ENCODE measurements around the gene NDUFS3. TPM values are rescaled to one million over a fixed set of nuclear protein-coding genes. Genes with fewer than 3 reads are reported as not detected.
A peak's percentile ranks its signal among the peaks of the same experiment; 100 is the strongest.

Gene NDUFS3
- total RNA-seq, 4 donors from 2014 or later: 109 to 152 (median 126) TPM

DNA sequence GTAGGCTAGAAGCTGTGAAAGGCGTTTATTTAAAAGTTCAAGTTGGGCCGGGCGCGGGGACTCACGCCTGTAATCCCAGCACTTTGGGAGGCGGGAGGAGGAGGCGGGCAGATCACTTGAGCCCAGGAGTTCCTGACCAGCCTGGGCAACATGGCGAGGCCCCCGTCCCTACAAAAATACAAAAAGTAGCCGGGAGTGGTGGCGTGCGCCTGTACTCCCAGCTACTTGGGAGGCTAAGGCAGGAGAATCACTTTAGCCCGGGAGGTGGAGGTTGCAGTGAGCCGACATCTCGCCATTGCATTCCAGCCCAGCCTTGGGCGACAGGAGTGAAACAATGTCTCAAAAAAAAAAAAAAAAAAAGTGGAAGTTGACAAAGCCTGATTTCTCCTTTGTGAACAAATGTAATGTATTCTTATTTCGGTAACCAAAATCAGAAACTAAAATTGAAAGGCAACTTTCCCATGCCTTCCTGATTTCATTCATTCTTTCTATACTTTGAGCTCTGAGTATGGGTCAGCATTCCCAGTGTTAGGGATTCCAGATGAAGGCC, 12.7 kb upstream of the NDUFS3 start:
- TF ChIP-seq, protein P1, sequence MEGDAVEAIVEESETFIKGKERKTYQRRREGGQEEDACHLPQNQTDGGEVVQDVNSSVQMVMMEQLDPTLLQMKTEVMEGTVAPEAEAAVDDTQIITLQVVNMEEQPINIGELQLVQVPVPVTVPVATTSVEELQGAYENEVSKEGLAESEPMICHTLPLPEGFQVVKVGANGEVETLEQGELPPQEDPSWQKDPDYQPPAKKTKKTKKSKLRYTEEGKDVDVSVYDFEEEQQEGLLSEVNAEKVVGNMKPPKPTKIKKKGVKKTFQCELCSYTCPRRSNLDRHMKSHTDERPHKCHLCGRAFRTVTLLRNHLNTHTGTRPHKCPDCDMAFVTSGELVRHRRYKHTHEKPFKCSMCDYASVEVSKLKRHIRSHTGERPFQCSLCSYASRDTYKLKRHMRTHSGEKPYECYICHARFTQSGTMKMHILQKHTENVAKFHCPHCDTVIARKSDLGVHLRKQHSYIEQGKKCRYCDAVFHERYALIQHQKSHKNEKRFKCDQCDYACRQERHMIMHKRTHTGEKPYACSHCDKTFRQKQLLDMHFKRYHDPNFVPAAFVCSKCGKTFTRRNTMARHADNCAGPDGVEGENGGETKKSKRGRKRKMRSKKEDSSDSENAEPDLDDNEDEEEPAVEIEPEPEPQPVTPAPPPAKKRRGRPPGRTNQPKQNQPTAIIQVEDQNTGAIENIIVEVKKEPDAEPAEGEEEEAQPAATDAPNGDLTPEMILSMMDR (IDR thresholded peaks at IDR 0.05): no peak
- no peak for TF ChIP-seq POLR2A (IDR thresholded peaks at IDR 0.05)
- peak in 1 of 3 donors; percentile 48 for DNase-seq
- peaks cover 0 to 23% (median 4%) of the 10 kb centered on the region in 4 donors for H3K4me1 ChIP-seq
- H3K36me3 ChIP-seq: peaks cover 0 to 19% (median 0%) of the 10 kb centered on the region in 3 donors
- H3K4me3 ChIP-seq: peak overlapping the region; percentile 60 to 98 (median 91)
- peak overlapping the region; percentile 59 to 82 (median 76) for H3K27ac ChIP-seq
- H3K27me3 ChIP-seq: no peaks in the 10 kb centered on the region
- H3K9me3 ChIP-seq: no peaks in the 10 kb centered on the region

DNA sequence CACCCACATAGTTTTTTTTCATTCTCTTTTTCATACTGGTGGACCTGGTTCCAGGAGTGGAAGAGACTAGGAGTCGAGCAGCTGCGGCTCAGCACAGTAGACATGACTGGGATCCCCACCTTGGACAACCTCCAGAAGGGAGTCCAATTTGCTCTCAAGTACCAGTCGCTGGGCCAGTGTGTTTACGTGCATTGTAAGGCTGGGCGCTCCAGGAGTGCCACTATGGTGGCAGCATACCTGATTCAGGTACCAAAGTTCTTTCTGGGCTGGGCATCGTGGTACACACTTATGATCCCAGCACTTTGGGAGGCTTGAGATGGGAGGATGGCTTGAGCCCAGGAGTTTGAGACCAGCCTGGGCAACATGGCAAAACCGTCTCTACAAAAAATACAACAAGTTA, 9.2 kb upstream of the NDUFS3 start:
- DNase-seq: peak in 1 of 3 donors; percentile 41
- Histone ChIP-seq H3K36me3 (peaks cover 0 to 54% (median 0%) of the 10 kb centered on the region in 3 donors), H3K4me1 (peaks cover 0 to 18% (median 4%) of the 10 kb centered on the region in 4 donors), H3K9me3 (no peaks in the 10 kb centered on the region), H3K27ac (no peak overlapping the region), H3K4me3 (no peak overlapping the region), H3K27me3 (no peaks in the 10 kb centered on the region)
- TF ChIP-seq POLR2A (IDR thresholded peaks at IDR 0.05): no peak
- TF ChIP-seq, protein P1 (IDR thresholded peaks at IDR 0.05): no peak

DNA sequence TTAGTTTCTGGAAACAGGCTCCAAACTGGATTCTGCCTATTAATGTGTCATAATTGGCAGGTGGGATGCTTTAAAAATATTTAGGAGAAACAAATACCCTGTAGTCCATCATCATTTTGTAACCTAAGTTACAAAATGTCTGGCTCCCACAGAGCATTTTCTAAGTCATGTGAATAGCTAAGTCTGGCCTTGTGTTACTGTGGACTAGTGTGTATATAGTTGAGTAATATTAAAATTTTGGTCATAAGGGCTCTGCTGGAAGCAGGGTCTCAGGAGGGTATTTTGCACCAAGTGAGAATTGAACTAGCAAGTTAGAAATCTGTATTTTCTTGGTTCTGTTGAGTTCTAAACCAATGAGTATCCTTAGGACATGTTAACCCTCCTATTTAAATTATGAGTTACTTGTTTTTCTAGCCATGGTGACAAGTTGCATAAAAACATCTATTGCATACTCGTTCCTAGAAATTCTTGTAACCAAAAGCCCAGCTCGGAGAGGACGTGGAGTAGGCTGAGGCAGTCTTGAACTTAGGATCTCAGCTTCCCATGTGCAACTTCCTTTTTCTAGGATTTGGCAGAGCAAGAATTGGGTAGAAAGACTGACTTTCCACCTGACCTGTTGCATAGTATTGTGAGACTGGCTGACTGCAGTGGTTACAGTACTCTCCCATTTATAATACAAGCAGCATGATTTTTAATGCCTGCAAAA, 8.1 kb upstream of the NDUFS3 start:
- no peak for DNase-seq
- H3K4me3 ChIP-seq: no peak overlapping the region
- no peaks in the 10 kb centered on the region for H3K27me3 ChIP-seq
- no peak overlapping the region for H3K27ac ChIP-seq
- H3K4me1 ChIP-seq: peaks cover 0 to 12% (median 2%) of the 10 kb centered on the region in 4 donors
- peaks cover 0 to 65% (median 0%) of the 10 kb centered on the region in 3 donors for H3K36me3 ChIP-seq
- H3K9me3 ChIP-seq: no peaks in the 10 kb centered on the region
- no peak for TF ChIP-seq POLR2A (IDR thresholded peaks at IDR 0.05)
- TF ChIP-seq, protein P1 (IDR thresholded peaks at IDR 0.05): no peak

DNA sequence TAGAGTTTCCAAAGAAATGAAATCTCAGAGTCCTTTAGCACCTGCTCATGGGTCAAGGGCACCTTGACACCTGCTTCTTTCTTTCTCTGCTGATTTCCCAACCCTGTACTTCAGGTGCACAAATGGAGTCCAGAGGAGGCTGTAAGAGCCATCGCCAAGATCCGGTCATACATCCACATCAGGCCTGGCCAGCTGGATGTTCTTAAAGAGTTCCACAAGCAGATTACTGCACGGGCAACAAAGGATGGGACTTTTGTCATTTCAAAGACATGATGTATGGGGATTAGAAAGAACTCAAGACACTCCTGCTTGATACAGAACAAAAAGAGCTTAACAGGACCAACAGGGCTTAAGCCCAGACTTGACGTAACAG, 7.5 kb upstream of the NDUFS3 start:
- H3K4me1 ChIP-seq: peaks cover 0 to 8% (median 1%) of the 10 kb centered on the region in 4 donors
- TF ChIP-seq POLR2A (IDR thresholded peaks at IDR 0.05): no peak
- TF ChIP-seq, protein P1 (IDR thresholded peaks at IDR 0.05): no peak
- H3K36me3 ChIP-seq: peaks cover 0 to 67% (median 0%) of the 10 kb centered on the region in 3 donors
- no peak for DNase-seq
- no peaks in the 10 kb centered on the region for H3K27me3 ChIP-seq
- H3K4me3 ChIP-seq: no peak overlapping the region
- H3K27ac ChIP-seq: no peak overlapping the region
- no peaks in the 10 kb centered on the region for H3K9me3 ChIP-seq

DNA sequence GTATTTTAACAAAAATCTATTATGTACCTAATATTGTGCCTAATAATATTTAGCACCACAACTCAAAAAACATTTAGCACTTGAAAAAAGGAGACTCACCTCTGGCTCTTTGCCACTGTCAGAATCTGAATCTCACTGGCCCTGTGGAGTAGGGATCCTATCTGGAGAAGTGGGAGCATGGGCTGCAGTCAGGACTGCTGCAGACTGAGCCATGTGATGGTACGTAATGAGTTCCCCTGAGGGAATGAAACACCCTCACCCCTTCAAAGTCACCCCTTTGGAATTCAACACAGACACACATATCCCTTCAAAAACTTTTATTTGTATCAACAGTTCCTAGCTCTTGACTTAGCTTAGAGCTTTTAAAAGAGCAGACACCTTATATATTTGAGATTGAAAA, 7.0 kb upstream of the NDUFS3 start:
- DNase-seq: no peak
- H3K9me3 ChIP-seq: no peaks in the 10 kb centered on the region
- no peak overlapping the region for H3K27ac ChIP-seq
- no peaks in the 10 kb centered on the region for H3K27me3 ChIP-seq
- H3K4me1 ChIP-seq: peaks cover 0 to 4% (median 0%) of the 10 kb centered on the region in 4 donors
- TF ChIP-seq, protein P1 (IDR thresholded peaks at IDR 0.05): no peak
- peaks cover 0 to 70% (median 0%) of the 10 kb centered on the region in 3 donors for H3K36me3 ChIP-seq
- H3K4me3 ChIP-seq: no peak overlapping the region

Measured in Peyer's patch (tissue), 4 donors.